ENCODE results near the gene CLDN12. TPM values are rescaled to one million over a fixed set of nuclear protein-coding genes. Genes with fewer than 3 reads are reported as not detected.

Gene CLDN12
- total and polyA plus RNA-seq, 2 of the 4 experiments (the other 2 are of a cell fraction) = 33.4 to 46.4 TPM

DNA sequence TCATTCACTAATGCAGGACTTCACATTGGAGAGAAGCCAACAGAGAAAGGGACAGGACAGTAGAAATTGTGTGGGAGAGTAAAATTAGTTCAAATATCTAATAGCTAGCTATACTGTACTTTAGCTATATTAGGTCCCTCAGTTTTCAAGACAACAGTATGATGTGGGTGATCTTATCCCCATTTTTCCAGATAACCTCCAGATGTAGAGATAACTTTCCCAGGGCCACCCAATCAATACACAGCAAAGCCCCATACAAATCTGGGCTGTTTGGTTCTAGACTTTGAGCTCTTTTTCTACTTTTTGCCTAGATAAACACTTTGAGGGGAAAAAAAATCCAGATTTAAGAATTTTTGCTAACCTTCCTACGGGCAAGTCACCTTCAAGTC is 482 bp upstream of the CLDN12 start:
- peak overlapping the region; percentile 34 to 92 for H4K8ac ChIP-seq (ENCODE audit: low read depth in 2 of 2, low read length in 2 of 2)
- peak overlapping the region; percentile 87; the same call in 1 of the 2 replicates for H3K4me2 ChIP-seq (ENCODE audit: low read depth, low read length)
- no peak overlapping the region for H3K23ac ChIP-seq (ENCODE audit: low read depth, low read length)
- no peak for ATAC-seq (ENCODE audit: low read depth)
- H4K20me1 ChIP-seq (ENCODE audit: insufficient read depth, low read length) = no peaks in the 10 kb centered on the region
- H3K14ac ChIP-seq (replicated peaks; ENCODE audit: low read depth, low read length) = peak overlapping the region; percentile 19; the same call in 1 of the 2 replicates
- H2AK9ac ChIP-seq (replicated peaks; ENCODE audit: low read depth, low read length, poor library complexity) = no peak overlapping the region
- peaks cover 10 to 13% of the 10 kb centered on the region in 2 experiments; a peak in 3 of 4 replicates for H3K79me1 ChIP-seq (ENCODE audit: low read depth in 1 of 2, low read length in 2 of 2)
- peak overlapping the region; percentile 52 for H2BK5ac ChIP-seq (ENCODE audit: low read depth, low read length, poor library complexity, severe bottlenecking)
- no peaks in the 10 kb centered on the region for H3K4me1 ChIP-seq (ENCODE audit: control insufficient read depth, insufficient read depth, low read length)
- no CpG with 5 or more reads among the region's 1 CpG for WGBS, 2 experiments (ENCODE audit: extremely low coverage in 2 of 2, insufficient read length in 1 of 2)
- in situ Hi-C loops (cut with MboI; ENCODE audit: low sequenced_read_pairs) = no loop called here
- dilution Hi-C loops (cut with HindIII; ENCODE audit: low sequenced_read_pairs, unreplicated experiment) = no loop called here
- no peak overlapping the region for H2BK15ac ChIP-seq (ENCODE audit: low read depth, low read length)
- intact Hi-C loops (cut with micrococcal nuclease) = loop anchor here (1.0 kb wide), 1 partner anchor 56 kb away; the partner anchor contains the start of gene GTPBP10
- peak overlapping the region; percentile 65 for H4K5ac ChIP-seq (ENCODE audit: low read depth, low read length)
- ChIA-PET CTCF (no interaction called here), POLR2A (ENCODE audit: unreplicated experiment) (no interaction called here)
- H2AK5ac ChIP-seq (ENCODE audit: low read depth, low read length) = no peak overlapping the region
- H3K9me1 ChIP-seq (ENCODE audit: insufficient read depth, low read length) = no peaks in the 10 kb centered on the region
- no peak overlapping the region for H3K27ac ChIP-seq (ENCODE audit: insufficient read depth, low read length)
- TF ChIP-seq, protein P1, sequence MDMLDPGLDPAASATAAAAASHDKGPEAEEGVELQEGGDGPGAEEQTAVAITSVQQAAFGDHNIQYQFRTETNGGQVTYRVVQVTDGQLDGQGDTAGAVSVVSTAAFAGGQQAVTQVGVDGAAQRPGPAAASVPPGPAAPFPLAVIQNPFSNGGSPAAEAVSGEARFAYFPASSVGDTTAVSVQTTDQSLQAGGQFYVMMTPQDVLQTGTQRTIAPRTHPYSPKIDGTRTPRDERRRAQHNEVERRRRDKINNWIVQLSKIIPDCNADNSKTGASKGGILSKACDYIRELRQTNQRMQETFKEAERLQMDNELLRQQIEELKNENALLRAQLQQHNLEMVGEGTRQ (IDR thresholded peaks at IDR 0.05; ENCODE audit: low read depth, low read length) = no peak
- TF ChIP-seq SMC3 (IDR thresholded peaks at IDR 0.05; ENCODE audit: low read depth, low read length) (no peak), FOS (IDR thresholded peaks at IDR 0.05; ENCODE audit: low read depth, low read length) (no peak), NFE2L2 (IDR thresholded peaks at IDR 0.05; ENCODE audit: low read depth, low read length) (no peak), POLR2A (IDR thresholded peaks at IDR 0.05; ENCODE audit: low read depth, low read length) (no peak), MXI1 (IDR thresholded peaks at IDR 0.05; ENCODE audit: borderline replicate concordance, low read depth, low read length) (no peak), CHD1 (IDR thresholded peaks at IDR 0.05; ENCODE audit: low read depth, low read length) (no peak), MAFK (IDR thresholded peaks at IDR 0.05; ENCODE audit: low read depth, low read length) (no peak), CEBPB (IDR thresholded peaks at IDR 0.05; ENCODE audit: low read depth, low read length) (no peak), RFX5 (IDR thresholded peaks at IDR 0.05; ENCODE audit: low read depth, low read length) (no peak)
- TF ChIP-seq, protein P2, sequence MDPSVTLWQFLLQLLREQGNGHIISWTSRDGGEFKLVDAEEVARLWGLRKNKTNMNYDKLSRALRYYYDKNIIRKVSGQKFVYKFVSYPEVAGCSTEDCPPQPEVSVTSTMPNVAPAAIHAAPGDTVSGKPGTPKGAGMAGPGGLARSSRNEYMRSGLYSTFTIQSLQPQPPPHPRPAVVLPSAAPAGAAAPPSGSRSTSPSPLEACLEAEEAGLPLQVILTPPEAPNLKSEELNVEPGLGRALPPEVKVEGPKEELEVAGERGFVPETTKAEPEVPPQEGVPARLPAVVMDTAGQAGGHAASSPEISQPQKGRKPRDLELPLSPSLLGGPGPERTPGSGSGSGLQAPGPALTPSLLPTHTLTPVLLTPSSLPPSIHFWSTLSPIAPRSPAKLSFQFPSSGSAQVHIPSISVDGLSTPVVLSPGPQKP (IDR thresholded peaks at IDR 0.05; ENCODE audit: borderline replicate concordance, low read depth, low read length) = no peak
- no peaks in the 10 kb centered on the region for H3K9me3 ChIP-seq (ENCODE audit: control insufficient read depth, insufficient read depth, low read length)
- no peak overlapping the region for H2AFZ ChIP-seq (replicated peaks; ENCODE audit: low read length, poor library complexity)
- no TSS peak for BruUV-seq (replicated peaks)
- peak overlapping the region; percentile 26; the same call in 1 of the 2 replicates for H2BK120ac ChIP-seq (ENCODE audit: low read depth, low read length)
- no peaks in the 10 kb centered on the region for H3K27me3 ChIP-seq (ENCODE audit: control insufficient read depth, insufficient read depth, low read length)
- peak overlapping the region; percentile 1; the same call in 1 of the 2 replicates for H3K4ac ChIP-seq (ENCODE audit: low read depth, low read length)
- peak overlapping the region; percentile 52 for H3K4me3 ChIP-seq (ENCODE audit: insufficient read depth, low read depth, low read length)
- no peak for DNase-seq
- H2BK20ac ChIP-seq (ENCODE audit: low read depth, low read length) = no peak overlapping the region
- H3K9ac ChIP-seq (ENCODE audit: low read depth, low read length) = peak overlapping the region; percentile 36; the same call in 1 of the 2 replicates
- peak overlapping the region; percentile 72; the same call in 1 of the 2 replicates for H3K56ac ChIP-seq (ENCODE audit: extremely low read depth, insufficient read depth, low read length)
- peaks cover 9% of the 10 kb centered on the region for H3K36me3 ChIP-seq (ENCODE audit: control insufficient read depth, insufficient read depth, low read length)
- H3K18ac ChIP-seq (ENCODE audit: low read depth, low read length) = peak overlapping the region; percentile 30; the same call in 1 of the 2 replicates
- H4K91ac ChIP-seq (ENCODE audit: insufficient read depth, low read depth, low read length) = peak overlapping the region; percentile 43; the same call in 1 of the 2 replicates

Measured in IMR-90 (cell line).